Activated T-cell treated with anti-CD3 and anti-CD28 coated beads, Interleukin-2, amount 50 U/mL, for 4 hours (primary cell): ENCODE data around the gene PYDC1. TPM values are rescaled to one million over a fixed set of nuclear protein-coding genes. Genes with fewer than 3 reads are reported as not detected.
"Not testable (repeated sequence)": the region's sequence is repeated elsewhere in the genome, so short reads cannot be mapped to it uniquely, and the experiment has no call there.

ENCODE experiments used
- ATAC-seq, 2 donors: fragments of 200-7000 bp; cut with Tn5 transposase; one replicate each; pipeline ENCODE4 v1.10.0; 2021
- DNase-seq: peaks from one replicate; pipeline ENCODE4 v3.0.0-alpha.2; 2020
- H3K27me3 Mint-ChIP-seq: one replicate; pipeline ENCODE4 v1.8.0; 2021; ENCODE audit warnings: low read depth, mixed read lengths
- H3K36me3 Mint-ChIP-seq: one replicate; pipeline ENCODE4 v1.8.0; 2022; ENCODE audit warnings: mixed read lengths; ENCODE audit not compliant: insufficient read depth
- H3K4me1 Mint-ChIP-seq: one replicate; pipeline ENCODE4 v1.8.0; 2021; ENCODE audit warnings: low read depth, mixed read lengths
- H3K4me3 Mint-ChIP-seq: one replicate; pipeline ENCODE4 v1.8.0; 2021; ENCODE audit warnings: mild to moderate bottlenecking, moderate library complexity, mixed read lengths
- H3K9me3 Mint-ChIP-seq: one replicate; pipeline ENCODE4 v1.8.0; 2021; ENCODE audit warnings: mixed read lengths
- total RNA-seq, 3 donors: library from RNA; stranded (reverse); gene quantifications; one replicate each; pipeline ENCODE4 v1.2.1, GENCODE V29; 2021

PYDC1 gene
- total RNA-seq, 3 donors from 2014 or later: not detected

DNA sequence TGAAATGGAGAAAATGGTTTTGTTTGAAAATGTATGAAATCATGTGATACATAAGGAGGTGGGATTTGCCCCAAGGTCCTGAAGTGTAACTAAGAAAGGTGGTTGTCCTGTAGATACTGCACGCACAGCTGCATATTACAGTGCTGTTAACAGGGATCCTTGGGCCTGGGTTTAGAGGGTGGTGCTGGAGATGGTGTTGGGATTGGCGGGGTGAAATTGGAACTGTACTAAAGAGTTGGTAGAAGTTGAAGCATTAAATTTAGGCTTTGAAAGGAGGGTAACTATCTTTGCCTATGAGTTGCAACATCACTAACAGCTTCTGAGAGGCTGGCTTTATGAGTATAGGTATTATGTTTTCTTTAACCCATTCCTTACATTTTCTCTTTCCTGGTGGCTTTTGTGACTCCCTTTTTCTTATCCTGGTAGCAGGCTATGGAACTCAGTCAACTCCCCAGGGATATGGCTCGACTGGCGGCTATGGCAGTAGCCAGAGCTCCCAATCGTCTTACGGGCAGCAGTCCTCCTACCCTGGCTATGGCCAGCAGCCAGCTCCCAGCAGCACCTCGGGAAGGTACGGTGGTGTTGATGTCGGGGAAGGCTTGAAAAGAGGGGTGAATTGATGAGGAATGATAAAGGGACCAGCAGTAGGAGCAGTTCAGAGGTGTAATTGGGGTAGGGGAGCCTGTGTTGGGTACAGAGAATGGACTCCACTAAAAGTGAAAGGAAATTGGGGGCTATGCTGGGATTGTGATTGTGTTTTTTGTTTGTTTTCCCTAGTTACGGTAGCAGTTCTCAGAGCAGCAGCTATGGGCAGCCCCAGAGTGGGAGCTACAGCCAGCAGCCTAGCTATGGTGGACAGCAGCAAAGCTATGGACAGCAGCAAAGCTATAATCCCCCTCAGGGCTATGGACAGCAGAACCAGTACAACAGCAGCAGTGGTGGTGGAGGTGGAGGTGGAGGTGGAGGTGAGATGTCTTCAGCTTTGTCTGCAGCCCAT lies 33.2 kb downstream of the PYDC1 start:
- H3K4me3 Mint-ChIP-seq: peak overlapping the region; percentile 98
- peaks cover 70% of the 10 kb centered on the region for H3K36me3 Mint-ChIP-seq
- no peaks in the 10 kb centered on the region for H3K9me3 Mint-ChIP-seq
- H3K4me1 Mint-ChIP-seq: peaks cover 73% of the 10 kb centered on the region
- ATAC-seq (no peak), DNase-seq (no peak)
- H3K27me3 Mint-ChIP-seq: no peaks in the 10 kb centered on the region

DNA sequence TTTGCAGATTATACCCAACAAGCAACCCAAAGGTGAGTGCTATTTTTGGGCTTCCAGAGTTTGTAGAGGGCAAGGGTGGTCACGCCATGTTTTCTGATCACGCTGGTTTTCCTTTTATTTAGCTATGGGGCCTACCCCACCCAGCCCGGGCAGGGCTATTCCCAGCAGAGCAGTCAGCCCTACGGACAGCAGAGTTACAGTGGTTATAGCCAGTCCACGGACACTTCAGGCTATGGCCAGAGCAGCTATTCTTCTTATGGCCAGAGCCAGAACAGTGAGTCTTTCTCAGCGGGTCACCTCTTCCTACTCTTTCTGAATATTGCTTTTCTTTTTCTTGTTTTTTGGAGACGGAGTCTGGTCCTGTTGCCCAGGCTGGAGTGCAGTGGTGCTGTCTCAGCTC lies 34.5 kb downstream of the PYDC1 start:
- DNase-seq: no peak
- Mint-ChIP-seq H3K36me3 (peaks cover 58% of the 10 kb centered on the region), H3K4me3 (peak overlapping the region; percentile 98), H3K27me3 (no peaks in the 10 kb centered on the region), H3K9me3 (no peaks in the 10 kb centered on the region), H3K4me1 (peaks cover 69% of the 10 kb centered on the region)
- no peak for ATAC-seq

DNA sequence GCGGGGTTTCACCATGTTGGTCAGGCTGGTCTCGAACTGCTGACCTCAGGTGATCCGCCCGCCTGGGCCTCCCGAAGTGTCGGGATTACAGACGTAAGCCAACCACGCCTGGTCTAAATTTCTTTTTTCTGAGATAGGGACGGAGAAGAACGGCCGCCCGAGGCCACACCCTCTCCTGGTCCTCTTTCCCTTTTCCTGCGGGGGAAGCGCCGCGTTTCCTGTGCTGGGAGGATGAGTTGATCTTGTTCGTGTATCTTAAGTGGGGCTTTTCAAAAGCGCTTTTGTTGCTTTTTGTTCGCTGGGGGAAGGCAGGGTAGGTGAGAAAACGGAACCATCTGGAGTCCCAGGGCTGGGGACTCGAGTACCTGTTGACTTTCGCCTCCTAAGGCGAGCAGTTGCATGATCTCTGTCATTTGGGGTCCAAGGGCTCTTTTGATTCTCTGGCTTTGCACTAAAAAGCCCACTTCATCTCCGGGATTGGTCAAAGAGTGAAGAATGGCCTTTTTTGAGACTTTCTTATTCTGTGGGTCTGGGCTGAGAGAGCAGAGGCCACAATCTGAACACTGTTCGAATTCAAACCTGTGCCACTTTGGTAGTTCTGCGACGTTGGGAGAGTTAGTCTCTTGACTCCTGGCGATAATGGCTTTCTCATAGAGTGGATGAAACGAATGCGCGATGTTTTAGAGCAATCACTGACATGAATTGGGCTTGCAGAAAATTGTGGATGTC lies 35.7 kb downstream of the PYDC1 start:
- H3K4me3 Mint-ChIP-seq: peak overlapping the region; percentile 98
- peaks cover 65% of the 10 kb centered on the region for H3K4me1 Mint-ChIP-seq
- DNase-seq (no peak), ATAC-seq (no peak)
- H3K27me3 Mint-ChIP-seq: no peaks in the 10 kb centered on the region
- H3K36me3 Mint-ChIP-seq: peaks cover 46% of the 10 kb centered on the region
- no peaks in the 10 kb centered on the region for H3K9me3 Mint-ChIP-seq

DNA sequence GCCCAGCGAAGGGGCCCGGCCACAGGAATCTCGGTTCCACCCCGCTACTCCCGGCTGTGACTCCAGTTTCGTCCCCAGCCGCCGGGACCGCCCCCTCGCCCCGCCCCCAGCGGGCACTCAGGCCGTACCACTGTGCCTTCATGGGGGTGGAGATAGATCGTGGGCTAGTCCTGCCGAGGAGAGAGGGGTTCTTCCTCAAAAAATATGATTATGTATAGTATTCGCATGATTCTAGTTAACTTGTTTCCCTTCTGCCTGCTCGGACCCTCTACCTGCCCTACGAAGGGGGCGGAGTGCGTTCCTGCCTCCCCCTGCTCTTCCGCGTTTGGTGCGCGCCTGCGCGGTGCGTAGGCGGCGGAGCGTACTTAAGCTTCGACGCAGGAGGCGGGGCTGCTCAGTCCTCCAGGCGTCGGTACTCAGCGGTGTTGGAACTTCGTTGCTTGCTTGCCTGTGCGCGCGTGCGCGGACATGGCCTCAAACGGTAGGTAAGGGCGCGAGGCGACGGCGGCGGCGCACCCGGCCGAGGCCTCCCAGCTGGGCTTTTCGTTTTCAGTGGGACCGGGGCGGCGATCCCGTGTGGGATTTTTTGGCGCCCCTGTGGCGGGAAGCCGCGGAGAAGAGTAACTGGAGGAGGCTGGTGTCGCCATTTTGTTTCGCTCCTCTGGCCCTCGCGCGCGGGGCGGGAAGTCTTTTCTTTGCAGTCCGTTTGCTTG lies 37.0 kb downstream of the PYDC1 start, which contains the start of gene FUS:
FUS (plus strand) TSS at position 393 of the 713 bp plus-strand sequence; CDS start at position 469, 76 bp downstream.
- ATAC-seq: peak; percentile 62 to 67
- Mint-ChIP-seq H3K9me3 (no peaks in the 10 kb centered on the region), H3K36me3 (peaks cover 34% of the 10 kb centered on the region), H3K4me1 (peaks cover 52% of the 10 kb centered on the region), H3K4me3 (peak within 1 kb of the TSS; percentile 98), H3K27me3 (no peaks in the 10 kb centered on the region)
- DNase-seq: peak; percentile 90

DNA sequence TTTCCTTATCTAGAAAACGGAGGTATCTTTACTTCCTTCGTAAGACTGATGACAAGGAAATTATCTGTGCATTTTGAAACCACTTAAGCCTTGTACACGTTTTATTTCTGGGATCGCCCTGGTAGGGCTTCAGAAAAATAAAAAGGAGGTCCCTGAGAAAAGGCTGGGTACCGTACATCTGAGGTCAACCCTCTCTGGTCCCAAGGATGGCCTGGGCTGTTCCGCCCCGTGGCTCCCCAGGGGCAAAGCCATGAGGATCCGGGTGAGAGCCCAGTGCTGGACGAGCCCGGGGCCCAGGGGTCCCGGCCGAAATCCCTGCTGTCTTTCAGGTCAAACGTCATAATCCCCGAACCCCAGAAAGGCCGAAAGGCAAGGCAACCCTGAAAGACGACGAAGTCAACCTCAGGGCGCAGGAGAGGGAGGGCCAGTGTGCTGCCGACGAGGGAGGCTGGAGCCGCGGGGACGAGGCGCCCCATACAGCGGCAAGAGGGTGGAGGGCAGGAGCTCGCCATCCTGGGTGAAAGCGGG lies 37.7 kb downstream of the PYDC1 start:
- Mint-ChIP-seq H3K4me3 (peak overlapping the region; percentile 98), H3K9me3 (no peaks in the 10 kb centered on the region), H3K4me1 (peaks cover 47% of the 10 kb centered on the region), H3K27me3 (no peaks in the 10 kb centered on the region), H3K36me3 (peaks cover 30% of the 10 kb centered on the region)
- ATAC-seq (no peak), DNase-seq (no peak)

DNA sequence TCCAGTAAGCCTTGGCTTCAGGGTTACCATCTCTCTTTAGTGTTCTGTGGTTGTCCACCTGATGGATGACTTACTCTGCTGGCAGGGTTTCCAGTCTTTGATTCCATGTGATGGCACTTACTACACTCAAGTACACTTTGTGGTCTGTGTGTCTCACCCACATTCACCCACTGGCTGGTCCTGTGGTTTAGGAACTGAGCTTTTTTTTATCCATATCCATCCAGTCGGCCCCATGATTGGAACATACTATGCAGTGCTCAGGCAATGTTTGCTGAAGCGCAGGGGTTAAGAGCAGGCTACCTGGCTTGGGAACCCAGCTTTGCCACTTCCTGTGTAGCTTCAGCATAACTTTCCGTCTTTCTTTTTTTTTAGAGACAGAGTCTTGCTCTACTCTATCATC lies 39.8 kb downstream of the PYDC1 start:
- H3K4me1 Mint-ChIP-seq: peaks cover 26% of the 10 kb centered on the region
- DNase-seq: no peak
- peak in 1 of 2 donors; percentile 1 for ATAC-seq
- no peaks in the 10 kb centered on the region for H3K9me3 Mint-ChIP-seq
- H3K36me3 Mint-ChIP-seq: peaks cover 10% of the 10 kb centered on the region
- H3K27me3 Mint-ChIP-seq: no peaks in the 10 kb centered on the region
- peak overlapping the region; percentile 16 for H3K4me3 Mint-ChIP-seq

DNA sequence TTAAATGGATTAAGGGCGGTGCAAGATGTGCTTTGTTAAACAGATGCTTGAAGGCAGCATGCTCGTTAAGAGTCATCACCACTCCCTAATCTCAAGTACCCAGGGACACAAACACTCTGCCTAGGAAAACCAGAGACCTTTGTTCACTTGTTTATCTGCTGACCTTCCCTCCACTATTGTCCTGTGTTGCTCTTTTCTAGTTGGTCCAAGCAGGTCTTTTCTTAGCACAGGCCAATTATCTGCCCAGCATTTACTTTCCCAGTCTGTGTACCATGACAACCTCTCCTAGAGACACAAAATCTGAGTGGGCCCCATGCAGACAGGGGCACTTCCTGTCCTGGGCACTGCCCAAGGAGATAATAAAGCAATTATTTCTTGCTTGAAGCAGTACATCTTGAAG lies 46.9 kb downstream of the PYDC1 start:
- H3K36me3 Mint-ChIP-seq, ATAC-seq, H3K27me3 Mint-ChIP-seq, H3K9me3 Mint-ChIP-seq, H3K4me1 Mint-ChIP-seq, H3K4me3 Mint-ChIP-seq, DNase-seq: not testable (repeated sequence)

DNA sequence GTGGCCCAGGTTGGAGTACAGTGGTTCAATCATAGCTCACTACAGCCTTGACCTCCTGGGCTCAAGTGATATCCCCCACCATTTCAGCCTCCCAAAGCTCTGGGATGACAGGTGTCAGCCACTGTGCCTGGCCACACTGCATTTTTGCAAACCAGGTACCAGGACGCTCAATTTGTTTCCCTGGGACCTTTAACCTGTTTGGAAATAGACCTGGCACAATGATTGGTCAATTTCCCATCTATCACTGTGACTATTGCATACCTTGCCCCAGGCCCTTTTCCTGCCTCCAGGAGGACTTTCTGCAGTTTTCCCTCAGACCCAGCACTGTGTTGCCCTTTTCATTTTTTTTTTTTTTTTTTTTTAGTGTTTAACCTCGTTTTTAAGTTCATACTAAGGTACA lies 48.1 kb downstream of the PYDC1 start:
- ATAC-seq (no peak), DNase-seq (no peak)
- Mint-ChIP-seq H3K27me3 (no peaks in the 10 kb centered on the region), H3K9me3 (no peaks in the 10 kb centered on the region), H3K4me3 (no peak overlapping the region), H3K36me3 (no peaks in the 10 kb centered on the region), H3K4me1 (no peaks in the 10 kb centered on the region)

DNA sequence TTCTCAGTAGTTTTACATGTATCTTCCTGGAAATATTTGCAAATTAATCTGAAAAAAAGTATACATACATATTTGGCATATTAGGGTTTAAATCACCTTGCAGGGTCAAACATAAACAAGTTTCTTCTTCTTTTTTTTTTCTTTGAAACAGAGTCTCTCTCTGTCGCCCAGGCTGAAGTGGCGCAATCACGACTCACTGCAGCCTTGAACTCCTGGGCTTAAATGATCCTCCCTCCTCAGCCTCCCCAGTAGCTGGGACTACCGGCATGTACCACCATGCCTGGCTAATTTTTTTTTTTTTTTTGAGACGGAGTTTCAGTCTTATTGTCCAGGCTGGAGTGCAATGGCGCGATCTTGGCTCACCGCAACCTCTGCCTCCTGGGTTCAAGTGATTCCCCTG lies 49.6 kb downstream of the PYDC1 start:
- Mint-ChIP-seq H3K36me3 (no peaks in the 10 kb centered on the region), H3K9me3 (no peaks in the 10 kb centered on the region), H3K27me3 (no peaks in the 10 kb centered on the region), H3K4me3 (no peak overlapping the region), H3K4me1 (no peaks in the 10 kb centered on the region)
- ATAC-seq (no peak), DNase-seq (no peak)

Other genes starting within 250 kb of the PYDC1 start
- gene HSD3B7, start 231.9 kb downstream of the PYDC1 start, total RNA-seq: 1 to 10 TPM; 1.2 to 2.0 (median 1.3) TPM
- gene STX1B, start 206.5 kb downstream of the PYDC1 start, total RNA-seq: under 1 TPM; 0.25 to 0.69 (median 0.43) TPM
- 10 to 100 TPM; 53.1 to 81.7 (median 63.8) TPM for gene STX4, start 183.6 kb downstream of the PYDC1 start, total RNA-seq
- 10 to 100 TPM; 18.1 to 19.4 (median 19.2) TPM for gene ZNF668, start 142.9 kb downstream of the PYDC1 start, total RNA-seq
- 10 to 100 TPM; 22.3 to 26.1 (median 22.7) TPM for gene ZNF646, start 142.7 kb downstream of the PYDC1 start, total RNA-seq
- 1 to 10 TPM; 4.6 to 5.6 (median 4.9) TPM for gene PRSS53, start 128.2 kb downstream of the PYDC1 start, total RNA-seq
- 10 to 100 TPM; 62.8 to 63.8 (median 63.5) TPM for gene VKORC1, start 122.3 kb downstream of the PYDC1 start, total RNA-seq
- gene BCKDK, start 108.7 kb downstream of the PYDC1 start, total RNA-seq: 10 to 100 TPM; 41.9 to 46.5 (median 43.2) TPM
- gene KAT8, start 99.5 kb downstream of the PYDC1 start, total RNA-seq: 10 to 100 TPM; 59.8 to 63.9 (median 61.9) TPM
- gene PRSS8, start 81.4 kb downstream of the PYDC1 start, total RNA-seq: under 1 TPM; 0.11 to 0.58 (median 0.38) TPM
- gene PRSS36, start 67.1 kb downstream of the PYDC1 start, total RNA-seq: under 1 TPM in 2 of 3 donors, not detected in 1; 0.40 to 0.78 TPM
- gene FUS, start 37.0 kb downstream of the PYDC1 start, total RNA-seq: 100 to 1,000 TPM; 783 to 850 (median 809) TPM
- 1 to 10 TPM; 1.3 to 2.7 (median 2.5) TPM for gene PYCARD, start 14.4 kb downstream of the PYDC1 start, total RNA-seq
- not detected for gene TRIM72, start 3.0 kb downstream of the PYDC1 start, total RNA-seq
- gene ITGAM, start 42.8 kb upstream of the PYDC1 start, total RNA-seq: 1 to 10 TPM in 1 of 3 donors, under 1 TPM in 2; 0.90 to 1.8 (median 0.99) TPM
- 1 to 10 TPM in 2 of 3 donors, under 1 TPM in 1; 0.89 to 2.3 (median 2.2) TPM for gene ITGAX, start 138.0 kb upstream of the PYDC1 start, total RNA-seq
- gene ITGAD, start 176.2 kb upstream of the PYDC1 start, total RNA-seq: under 1 TPM in 1 of 3 donors, not detected in 2; 0.16 TPM
- not detected for gene COX6A2, start 211.2 kb upstream of the PYDC1 start, total RNA-seq
- gene ZNF843, start 225.7 kb upstream of the PYDC1 start, total RNA-seq: under 1 TPM in 2 of 3 donors, not detected in 1; 0.16 to 0.27 TPM
- 10 to 100 TPM; 18.4 to 18.9 (median 18.7) TPM for gene ARMC5, start 242.4 kb upstream of the PYDC1 start, total RNA-seq